ENCODE data around the gene SLC4A5. TPM values are rescaled to one million over a fixed set of nuclear protein-coding genes. Genes with fewer than 3 reads are reported as not detected.
A peak's percentile ranks its signal among the peaks of the same experiment; 100 is the strongest.

The SLC4A5 gene
- total and polyA plus RNA-seq, 10 donors = 0.45 to 9.7 (median 3.1) TPM

GRCh38 chr2:74201196-74201595, 142.0 kb downstream of the SLC4A5 start:
- no peak for DNase-seq
- WGBS, 5 donors = 68 to 92% (median 79%) methylated on average over 3 of the region's 3 CpGs
- intact Hi-C loops (cut with DNase I; ENCODE audit: low total_unique reads) = no loop called here
- TF ChIP-seq POLR2AphosphoS5 (IDR thresholded peaks at IDR 0.05) (no peak), CTCF (IDR thresholded peaks at IDR 0.05 in 8 of 11, conservative IDR thresholded peaks at IDR 0.05 in 3 of 11) (no peak), POLR2A (IDR thresholded peaks at IDR 0.05) (no peak)
- Histone ChIP-seq H3K4me1 (peaks cover 27 to 74% (median 53%) of the 10 kb centered on the region in 6 donors), H3K27me3 (replicated peaks in 1 of 7) (no peaks in the 10 kb centered on the region), H3K9me3 (no peaks in the 10 kb centered on the region), H3K27ac (peak overlapping the region in 1 of 8 donors; percentile 29), H3K4me3 (peak overlapping the region in 1 of 8 donors; percentile 88), H3K36me3 (peaks cover 0 to 27% (median 0%) of the 10 kb centered on the region in 6 donors)

- 26 to 55% (median 45%) methylated on average over 8 of the region's 8 CpGs for WGBS, 5 donors
- Histone ChIP-seq H3K4me3 (peak overlapping the region; percentile 81 to 90 (median 87)), H3K9me3 (no peaks in the 10 kb centered on the region), H3K27me3 (replicated peaks in 1 of 7) (no peaks in the 10 kb centered on the region), H3K4me1 (peaks cover 16 to 61% (median 40%) of the 10 kb centered on the region in 6 donors), H3K36me3 (peaks cover 0 to 25% (median 0%) of the 10 kb centered on the region in 6 donors), H3K27ac (peak overlapping the region in 6 of 8 donors; percentile 95 to 97 (median 96))
- peak in 1 of 3 donors; percentile 33 for TF ChIP-seq POLR2AphosphoS5 (IDR thresholded peaks at IDR 0.05)
- no peak for TF ChIP-seq CTCF (IDR thresholded peaks at IDR 0.05 in 8 of 11, conservative IDR thresholded peaks at IDR 0.05 in 3 of 11)
- intact Hi-C loops (cut with DNase I; ENCODE audit: low total_unique reads) = no loop called here
- no peak for DNase-seq
These were observed 143.3 kb downstream of the SLC4A5 start for GRCh38 chr2:74199871-74200305.

GRCh38 chr2:74199275-74199701, 143.9 kb downstream of the SLC4A5 start:
- DNase-seq = no peak

More at GRCh38 chr2:74199275-74199701, 143.9 kb downstream of the SLC4A5 start:
- Histone ChIP-seq H3K4me3 (peak overlapping the region; percentile 81 to 90 (median 87)), H3K4me1 (peaks cover 16 to 55% (median 38%) of the 10 kb centered on the region in 6 donors), H3K36me3 (peaks cover 0 to 19% (median 0%) of the 10 kb centered on the region in 6 donors), H3K27me3 (replicated peaks in 1 of 7) (no peaks in the 10 kb centered on the region), H3K9me3 (no peaks in the 10 kb centered on the region), H3K27ac (peak overlapping the region; percentile 94 to 98 (median 96))
- intact Hi-C loops (cut with DNase I; ENCODE audit: low total_unique reads) = no loop called here
- TF ChIP-seq POLR2A (IDR thresholded peaks at IDR 0.05) (no peak), POLR2AphosphoS5 (IDR thresholded peaks at IDR 0.05) (peak in 1 of 3 donors; percentile 51), CTCF (IDR thresholded peaks at IDR 0.05 in 8 of 11, conservative IDR thresholded peaks at IDR 0.05 in 3 of 11) (peak in 2 of 11 experiments; percentile 10 to 34)
- WGBS, 5 donors = 2 to 7% (median 4%) methylated on average over 20 of the region's 20 CpGs
